ENCODE results near the gene C1orf52. TPM values are rescaled to one million over a fixed set of nuclear protein-coding genes. Genes with fewer than 3 reads are reported as not detected.

C1orf52 gene
- total and polyA plus RNA-seq, 9 of the 15 experiments (the other 6 are each of a cell fraction or from before 2014, with no cell fraction given), result 17.0 to 38.5 (median 33.0) TPM

DNA sequence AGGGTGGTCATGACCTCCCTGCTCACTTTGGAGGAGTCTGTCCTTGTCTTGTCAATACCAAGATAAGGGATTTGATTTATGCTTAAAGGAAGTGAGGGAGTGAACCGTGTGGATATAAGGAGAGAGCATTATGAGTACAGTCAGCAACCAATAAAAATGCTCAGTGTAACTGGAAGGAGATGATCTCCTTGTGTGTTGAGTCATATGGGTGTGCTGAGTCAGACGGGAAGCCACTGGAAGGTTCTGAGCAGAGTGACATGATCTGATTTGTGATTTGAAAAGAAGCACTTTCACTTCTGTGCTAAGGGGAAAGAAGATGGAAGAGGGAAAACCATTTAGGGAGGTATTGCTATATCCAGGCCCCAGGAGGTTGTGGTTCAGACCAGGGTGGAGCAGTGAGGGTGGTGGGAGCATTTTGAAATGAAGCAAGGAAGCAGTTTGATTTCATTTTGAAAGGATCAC lies 19.4 kb upstream of the C1orf52 start (continued):
- TF ChIP-seq, protein P1, sequence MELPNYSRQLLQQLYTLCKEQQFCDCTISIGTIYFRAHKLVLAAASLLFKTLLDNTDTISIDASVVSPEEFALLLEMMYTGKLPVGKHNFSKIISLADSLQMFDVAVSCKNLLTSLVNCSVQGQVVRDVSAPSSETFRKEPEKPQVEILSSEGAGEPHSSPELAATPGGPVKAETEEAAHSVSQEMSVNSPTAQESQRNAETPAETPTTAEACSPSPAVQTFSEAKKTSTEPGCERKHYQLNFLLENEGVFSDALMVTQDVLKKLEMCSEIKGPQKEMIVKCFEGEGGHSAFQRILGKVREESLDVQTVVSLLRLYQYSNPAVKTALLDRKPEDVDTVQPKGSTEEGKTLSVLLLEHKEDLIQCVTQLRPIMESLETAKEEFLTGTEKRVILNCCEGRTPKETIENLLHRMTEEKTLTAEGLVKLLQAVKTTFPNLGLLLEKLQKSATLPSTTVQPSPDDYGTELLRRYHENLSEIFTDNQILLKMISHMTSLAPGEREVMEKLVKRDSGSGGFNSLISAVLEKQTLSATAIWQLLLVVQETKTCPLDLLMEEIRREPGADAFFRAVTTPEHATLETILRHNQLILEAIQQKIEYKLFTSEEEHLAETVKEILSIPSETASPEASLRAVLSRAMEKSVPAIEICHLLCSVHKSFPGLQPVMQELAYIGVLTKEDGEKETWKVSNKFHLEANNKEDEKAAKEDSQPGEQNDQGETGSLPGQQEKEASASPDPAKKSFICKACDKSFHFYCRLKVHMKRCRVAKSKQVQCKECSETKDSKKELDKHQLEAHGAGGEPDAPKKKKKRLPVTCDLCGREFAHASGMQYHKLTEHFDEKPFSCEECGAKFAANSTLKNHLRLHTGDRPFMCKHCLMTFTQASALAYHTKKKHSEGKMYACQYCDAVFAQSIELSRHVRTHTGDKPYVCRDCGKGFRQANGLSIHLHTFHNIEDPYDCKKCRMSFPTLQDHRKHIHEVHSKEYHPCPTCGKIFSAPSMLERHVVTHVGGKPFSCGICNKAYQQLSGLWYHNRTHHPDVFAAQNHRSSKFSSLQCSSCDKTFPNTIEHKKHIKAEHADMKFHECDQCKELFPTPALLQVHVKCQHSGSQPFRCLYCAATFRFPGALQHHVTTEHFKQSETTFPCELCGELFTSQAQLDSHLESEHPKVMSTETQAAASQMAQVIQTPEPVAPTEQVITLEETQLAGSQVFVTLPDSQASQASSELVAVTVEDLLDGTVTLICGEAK (IDR thresholded peaks at IDR 0.05), result peak; percentile 59
- TF ChIP-seq, protein P1 (CRISPR knock-in tag; IDR thresholded peaks at IDR 0.05), result no peak
- peak; percentile 58 to 99; a peak in 2 of 4 replicates for TF ChIP-seq RCOR1 (IDR thresholded peaks at IDR 0.05; ENCODE audit: borderline replicate concordance in 1 of 2, low read depth in 2 of 2, low read length in 2 of 2)
- TF ChIP-seq CC2D1A (IDR thresholded peaks at IDR 0.05), result peak; percentile 99
- 0 out of 2 replicates have a peak, but pooled peaks have one; percentile 2 for TF ChIP-seq JUNB (CRISPR knock-in tag; conservative IDR thresholded peaks at IDR 0.05)
- no peak for TF ChIP-seq CEBPG (CRISPR knock-in tag; IDR thresholded peaks at IDR 0.05)
- TF ChIP-seq CEBPG (tag; conservative IDR thresholded peaks at IDR 0.05 in 1 of 2, IDR thresholded peaks at IDR 0.05 in 1 of 2), result peak; percentile 31 to 53; a peak in 2 of 4 replicates
- TF ChIP-seq FOXM1 (IDR thresholded peaks at IDR 0.05; ENCODE audit: low read depth), result peak; percentile 63
- no peak for TF ChIP-seq FOXM1 (CRISPR knock-in tag; IDR thresholded peaks at IDR 0.05; ENCODE audit: low read depth)
- TF ChIP-seq, protein P2, sequence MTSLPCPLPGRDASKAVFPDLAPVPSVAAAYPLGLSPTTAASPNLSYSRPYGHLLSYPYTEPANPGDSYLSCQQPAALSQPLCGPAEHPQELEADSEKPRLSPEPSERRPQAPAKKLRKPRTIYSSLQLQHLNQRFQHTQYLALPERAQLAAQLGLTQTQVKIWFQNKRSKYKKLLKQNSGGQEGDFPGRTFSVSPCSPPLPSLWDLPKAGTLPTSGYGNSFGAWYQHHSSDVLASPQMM (CRISPR knock-in tag; IDR thresholded peaks at IDR 0.05), result no peak
- TF ChIP-seq, protein P3, sequence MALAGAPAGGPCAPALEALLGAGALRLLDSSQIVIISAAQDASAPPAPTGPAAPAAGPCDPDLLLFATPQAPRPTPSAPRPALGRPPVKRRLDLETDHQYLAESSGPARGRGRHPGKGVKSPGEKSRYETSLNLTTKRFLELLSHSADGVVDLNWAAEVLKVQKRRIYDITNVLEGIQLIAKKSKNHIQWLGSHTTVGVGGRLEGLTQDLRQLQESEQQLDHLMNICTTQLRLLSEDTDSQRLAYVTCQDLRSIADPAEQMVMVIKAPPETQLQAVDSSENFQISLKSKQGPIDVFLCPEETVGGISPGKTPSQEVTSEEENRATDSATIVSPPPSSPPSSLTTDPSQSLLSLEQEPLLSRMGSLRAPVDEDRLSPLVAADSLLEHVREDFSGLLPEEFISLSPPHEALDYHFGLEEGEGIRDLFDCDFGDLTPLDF (CRISPR knock-in tag; IDR thresholded peaks at IDR 0.05), result no peak
- TF ChIP-seq DPF2 (IDR thresholded peaks at IDR 0.05), result peak; percentile 96
- TF ChIP-seq HDAC6 (IDR thresholded peaks at IDR 0.05; ENCODE audit: low read depth, low read length), result no peak
- TF ChIP-seq RUNX1 (IDR thresholded peaks at IDR 0.05; ENCODE audit: low read depth), result no peak
- peak in 1 of 2 experiments; percentile 46; a peak in 1 of 4 replicates for TF ChIP-seq TEAD1 (CRISPR knock-in tag; IDR thresholded peaks at IDR 0.05)
- TF ChIP-seq, protein P4, sequence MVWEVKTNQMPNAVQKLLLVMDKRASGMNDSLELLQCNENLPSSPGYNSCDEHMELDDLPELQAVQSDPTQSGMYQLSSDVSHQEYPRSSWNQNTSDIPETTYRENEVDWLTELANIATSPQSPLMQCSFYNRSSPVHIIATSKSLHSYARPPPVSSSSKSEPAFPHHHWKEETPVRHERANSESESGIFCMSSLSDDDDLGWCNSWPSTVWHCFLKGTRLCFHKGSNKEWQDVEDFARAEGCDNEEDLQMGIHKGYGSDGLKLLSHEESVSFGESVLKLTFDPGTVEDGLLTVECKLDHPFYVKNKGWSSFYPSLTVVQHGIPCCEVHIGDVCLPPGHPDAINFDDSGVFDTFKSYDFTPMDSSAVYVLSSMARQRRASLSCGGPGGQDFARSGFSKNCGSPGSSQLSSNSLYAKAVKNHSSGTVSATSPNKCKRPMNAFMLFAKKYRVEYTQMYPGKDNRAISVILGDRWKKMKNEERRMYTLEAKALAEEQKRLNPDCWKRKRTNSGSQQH (CRISPR knock-in tag; IDR thresholded peaks at IDR 0.05), result 0 out of 2 replicates have a peak, but pooled peaks have one; percentile 15
- TF ChIP-seq BACH1 (tag; IDR thresholded peaks at IDR 0.05), result peak; percentile 68; the same call in 1 of the 2 replicates
